ENCODE data around the gene PLXNB1. TPM values are rescaled to one million over a fixed set of nuclear protein-coding genes. Genes with fewer than 3 reads are reported as not detected.

Gene PLXNB1
- total and polyA plus RNA-seq, 2 of the 13 experiments (the other 11 are each of a cell fraction or from before 2014, with no cell fraction given), result 86.0 to 143 TPM

- Histone ChIP-seq H4K20me1 (ENCODE audit: insufficient read depth, low read length) (no peaks in the 10 kb centered on the region), H3K27me3 (ENCODE audit: control insufficient read depth in 1 of 2, insufficient read depth in 2 of 2, low read length in 2 of 2) (no peaks in the 10 kb centered on the region), H3K4me2 (ENCODE audit: low read depth, low read length) (no peak overlapping the region), H3K4me3 (replicated peaks in 1 of 3; ENCODE audit: insufficient read depth in 1 of 3, low read depth in 2 of 3, low read length in 3 of 3) (no peak overlapping the region), H3K9ac (ENCODE audit: insufficient read depth, low read depth, low read length) (no peak overlapping the region), H3K9me3 (ENCODE audit: low read length) (no peaks in the 10 kb centered on the region), H3K36me3 (replicated peaks in 1 of 2; ENCODE audit: control insufficient read depth in 1 of 2, insufficient read depth in 2 of 2, low read length in 2 of 2) (peaks cover 18 to 51% of the 10 kb centered on the region in 2 experiments), H3K4me1 (ENCODE audit: insufficient read depth, low read length) (peaks cover 5% of the 10 kb centered on the region), H3K79me2 (ENCODE audit: insufficient read depth, low read length) (no peaks in the 10 kb centered on the region), H3K27ac (ENCODE audit: extremely low read length, insufficient read depth, low read length) (no peak overlapping the region), H2AFZ (ENCODE audit: low read length) (no peak overlapping the region)
- BruUV-seq (replicated peaks), result no TSS peak
- ATAC-seq, result no peak
- intact Hi-C loops (cut with micrococcal nuclease; ENCODE audit: unreplicated experiment), result no loop called here
- TF ChIP-seq KDM1A (CRISPR knock-in tag; IDR thresholded peaks at IDR 0.05) (no peak), ZNF598 (CRISPR knock-in tag; IDR thresholded peaks at IDR 0.05; ENCODE audit: borderline replicate concordance) (no peak), ZNF747 (CRISPR knock-in tag; IDR thresholded peaks at IDR 0.05; ENCODE audit: borderline replicate concordance) (no peak), ZBTB38 (CRISPR knock-in tag; IDR thresholded peaks at IDR 0.05) (no peak), ZMYM2 (CRISPR knock-in tag; IDR thresholded peaks at IDR 0.05) (no peak)
- TF ChIP-seq, protein P1, sequence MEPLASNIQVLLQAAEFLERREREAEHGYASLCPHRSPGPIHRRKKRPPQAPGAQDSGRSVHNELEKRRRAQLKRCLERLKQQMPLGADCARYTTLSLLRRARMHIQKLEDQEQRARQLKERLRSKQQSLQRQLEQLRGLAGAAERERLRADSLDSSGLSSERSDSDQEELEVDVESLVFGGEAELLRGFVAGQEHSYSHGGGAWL (CRISPR knock-in tag; IDR thresholded peaks at IDR 0.05), result no peak
- in situ Hi-C loops (cut with HindIII; ENCODE audit: extremely low pct_ligation_motif_present, low pct_unique_long_range_greater_than_20kb), result no loop called here
- DNase-seq (ENCODE audit: low spot score), result no peak
- ChIA-PET POLR2A (interaction anchor here (0.8 to 1.5 kb wide), 2 partner anchors 10 to 17 kb away, joined by 3 to 5 read pairs; partner anchors contain the start of gene ATRIP), CTCF (ENCODE audit: low intra/inter-chr PET ratio, low total read pairs) (no interaction called here)
- 100% methylated on average over 1 of the region's 1 CpG for WGBS (ENCODE audit: low lambda C conversion rate)
- no peak for FAIRE-seq
These were observed 26.6 kb upstream of the PLXNB1 start for GRCh38 chr3:48456456-48456855.

DNA sequence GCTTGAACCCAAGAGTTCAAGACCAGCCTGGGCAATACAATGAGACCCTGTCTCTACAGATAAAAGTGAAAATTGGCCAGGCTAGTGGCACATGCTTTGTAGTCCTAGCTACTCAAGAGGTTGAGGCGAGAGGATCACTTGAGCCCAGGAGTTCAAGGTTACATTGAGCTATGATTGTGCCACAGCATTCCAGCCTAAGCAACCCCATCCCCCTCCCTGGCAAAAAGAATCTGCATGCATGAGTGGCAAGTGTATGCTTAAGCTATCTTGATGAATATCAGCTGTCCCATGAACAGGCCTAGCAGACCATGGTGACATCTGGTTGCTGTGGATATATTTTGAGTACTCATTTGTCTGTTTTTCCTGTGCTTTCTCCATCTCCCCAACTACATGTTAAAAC, 21.4 kb upstream of the PLXNB1 start:
- no peaks in the 10 kb centered on the region for H4K20me1 ChIP-seq (ENCODE audit: insufficient read depth, low read length)
- H3K27me3 ChIP-seq (ENCODE audit: control insufficient read depth in 1 of 2, insufficient read depth in 2 of 2, low read length in 2 of 2), result no peaks in the 10 kb centered on the region; a peak in 1 of 5 replicates
- no peaks in the 10 kb centered on the region for H3K9me3 ChIP-seq (ENCODE audit: low read length)
- POLR2A ChIA-PET, result interaction anchor here (1.0 to 3.2 kb wide), 10 partner anchors 10 to 105 kb away, joined by 3 to 29 read pairs (median 5); partner anchors contain the start of genes CCDC51, PFKFB4 and TMA7
- ATAC-seq (peak; percentile 24), FAIRE-seq (peak; percentile 75), DNase-seq (ENCODE audit: low spot score) (peak; percentile 81)
- H3K9ac ChIP-seq (ENCODE audit: insufficient read depth, low read depth, low read length), result no peak overlapping the region
- H2AFZ ChIP-seq (ENCODE audit: low read length), result no peak overlapping the region
- peak overlapping the region; percentile 45 for H3K27ac ChIP-seq (ENCODE audit: extremely low read length, insufficient read depth, low read length)
- H3K4me1 ChIP-seq (ENCODE audit: insufficient read depth, low read length), result peaks cover 38% of the 10 kb centered on the region
- no peak overlapping the region for H3K4me3 ChIP-seq (replicated peaks in 1 of 3; ENCODE audit: insufficient read depth in 1 of 3, low read depth in 2 of 3, low read length in 3 of 3)
- H3K36me3 ChIP-seq (replicated peaks in 1 of 2; ENCODE audit: control insufficient read depth in 1 of 2, insufficient read depth in 2 of 2, low read length in 2 of 2), result peaks cover 6 to 13% of the 10 kb centered on the region in 2 experiments
- in situ Hi-C loops (cut with HindIII; ENCODE audit: extremely low pct_ligation_motif_present, low pct_unique_long_range_greater_than_20kb) (no loop called here), intact Hi-C loops (cut with micrococcal nuclease; ENCODE audit: unreplicated experiment) (no loop called here)
- WGBS (ENCODE audit: low lambda C conversion rate), result no CpG with 5 or more reads among the region's 1 CpG
- CTCF ChIA-PET (ENCODE audit: low intra/inter-chr PET ratio, low total read pairs), result no interaction called here
- H3K4me2 ChIP-seq (ENCODE audit: low read depth, low read length), result 0 out of 2 replicates have a peak overlapping the region, but pooled peaks have one; percentile 6
- BruUV-seq (replicated peaks), result no TSS peak
- H3K79me2 ChIP-seq (ENCODE audit: insufficient read depth, low read length), result peaks cover 9% of the 10 kb centered on the region
- no peak for TF ChIP-seq MATR3 (CRISPR knock-in tag; IDR thresholded peaks at IDR 0.05)
- TF ChIP-seq ZNF354B (CRISPR knock-in tag; IDR thresholded peaks at IDR 0.05), result no peak
- no peak for TF ChIP-seq NR1H2 (CRISPR knock-in tag; IDR thresholded peaks at IDR 0.05; ENCODE audit: borderline replicate concordance, low read depth)
- no peak for TF ChIP-seq ZNF121 (CRISPR knock-in tag; IDR thresholded peaks at IDR 0.05)
- 0 out of 2 replicates have a peak, but pooled peaks have one; percentile 19 for TF ChIP-seq ATF2 (CRISPR knock-in tag; IDR thresholded peaks at IDR 0.05)
- no peak for TF ChIP-seq HOXD1 (CRISPR knock-in tag; IDR thresholded peaks at IDR 0.05)
- TF ChIP-seq NR2C2 (CRISPR knock-in tag; IDR thresholded peaks at IDR 0.05; ENCODE audit: borderline replicate concordance), result peak; percentile 45; the same call in 1 of the 2 replicates
- peak; percentile 23; the same call in 1 of the 2 replicates for TF ChIP-seq CEBPB (IDR thresholded peaks at IDR 0.05; ENCODE audit: borderline replicate concordance, low read depth, low read length)
- TF ChIP-seq GATAD2A (CRISPR knock-in tag; IDR thresholded peaks at IDR 0.05), result no peak; the same call in 1 of the 2 replicates
- no peak for TF ChIP-seq HOMEZ (CRISPR knock-in tag; IDR thresholded peaks at IDR 0.05; ENCODE audit: low read depth)

Measured in HepG2 (cell line).